ENCODE measurements around the gene XPNPEP2.

Gene XPNPEP2

GRCh38 chrX:129749069-129749468 is 10.3 kb downstream of the XPNPEP2 start:
- DNase-seq (ENCODE audit: low read depth), result peak; percentile 31

- peak; percentile 51 for DNase-seq (ENCODE audit: low read depth)
Measured at GRCh38 chrX:129750971-129751370, 12.2 kb downstream of the XPNPEP2 start.

- DNase-seq (ENCODE audit: low read depth), result peak; percentile 41
Measured at GRCh38 chrX:129754056-129755024, 15.6 kb downstream of the XPNPEP2 start.

- DNase-seq (ENCODE audit: low read depth), result no peak
Measured at GRCh38 chrX:129755779-129756650, 17.2 kb downstream of the XPNPEP2 start.

- peak; percentile 86 for DNase-seq (ENCODE audit: low read depth)
Measured at GRCh38 chrX:129759576-129760061, 20.8 kb downstream of the XPNPEP2 start.

- DNase-seq (ENCODE audit: low read depth), result no peak
Measured at GRCh38 chrX:129760155-129760554, 21.4 kb downstream of the XPNPEP2 start.

GRCh38 chrX:129760981-129761380 is 22.2 kb downstream of the XPNPEP2 start:
- no peak for DNase-seq (ENCODE audit: low read depth)

- DNase-seq (ENCODE audit: low read depth), result no peak
Measured at GRCh38 chrX:129761596-129761995, 22.8 kb downstream of the XPNPEP2 start.

GRCh38 chrX:129762448-129762847 is 23.7 kb downstream of the XPNPEP2 start:
- no peak for DNase-seq (ENCODE audit: low read depth)

GRCh38 chrX:129763666-129764065 is 24.9 kb downstream of the XPNPEP2 start:
- no peak for DNase-seq (ENCODE audit: low read depth)

- no peak for DNase-seq (ENCODE audit: low read depth)
Measured at GRCh38 chrX:129768186-129768585, 29.4 kb downstream of the XPNPEP2 start.

GRCh38 chrX:129768586-129769466 is 30.0 kb downstream of the XPNPEP2 start:
- no peak for DNase-seq (ENCODE audit: low read depth)

- DNase-seq (ENCODE audit: low read depth), result no peak
Measured at GRCh38 chrX:129769467-129770154, 30.8 kb downstream of the XPNPEP2 start.

GRCh38 chrX:129771266-129771995 is 32.7 kb downstream of the XPNPEP2 start:
- DNase-seq (ENCODE audit: low read depth), result no peak

- no peak for DNase-seq (ENCODE audit: low read depth)
Measured at GRCh38 chrX:129772796-129773431, 34.1 kb downstream of the XPNPEP2 start.

- DNase-seq (ENCODE audit: low read depth), result no peak
Measured at GRCh38 chrX:129773649-129774458, 35.1 kb downstream of the XPNPEP2 start.

GRCh38 chrX:129777218-129778030 is 38.6 kb downstream of the XPNPEP2 start:
- no peak for DNase-seq (ENCODE audit: low read depth)

- DNase-seq (ENCODE audit: low read depth), result no peak
Measured at GRCh38 chrX:129779086-129779672, 40.4 kb downstream of the XPNPEP2 start.

Measured in iris pigment epithelial cell (primary cell).